K562 treated with DMSO at 1 percent for 12 hours (cell line): Measurements from ENCODE around the gene ARHGEF17. TPM values are rescaled to one million over a fixed set of nuclear protein-coding genes. Genes with fewer than 3 reads are reported as not detected.

Source experiments
- total RNA-seq: library from RNA; unstranded; fragments of 300-600 nt; gene quantifications from 2 replicates; pipeline ENCODE4 v1.2.3, GENCODE V29; 2022; ENCODE audit not compliant: insufficient read depth

ARHGEF17 gene
- 0.15 TPM in 1 of 2 replicates, not detected in the other for total RNA-seq

GRCh38 chr11:73308003-73308960 is at the start of gene ARHGEF17:
Gene ARHGEF17 (plus strand): TSS chr11:73308276. CDS start chr11:73308639, 363 bp downstream.

DNA sequence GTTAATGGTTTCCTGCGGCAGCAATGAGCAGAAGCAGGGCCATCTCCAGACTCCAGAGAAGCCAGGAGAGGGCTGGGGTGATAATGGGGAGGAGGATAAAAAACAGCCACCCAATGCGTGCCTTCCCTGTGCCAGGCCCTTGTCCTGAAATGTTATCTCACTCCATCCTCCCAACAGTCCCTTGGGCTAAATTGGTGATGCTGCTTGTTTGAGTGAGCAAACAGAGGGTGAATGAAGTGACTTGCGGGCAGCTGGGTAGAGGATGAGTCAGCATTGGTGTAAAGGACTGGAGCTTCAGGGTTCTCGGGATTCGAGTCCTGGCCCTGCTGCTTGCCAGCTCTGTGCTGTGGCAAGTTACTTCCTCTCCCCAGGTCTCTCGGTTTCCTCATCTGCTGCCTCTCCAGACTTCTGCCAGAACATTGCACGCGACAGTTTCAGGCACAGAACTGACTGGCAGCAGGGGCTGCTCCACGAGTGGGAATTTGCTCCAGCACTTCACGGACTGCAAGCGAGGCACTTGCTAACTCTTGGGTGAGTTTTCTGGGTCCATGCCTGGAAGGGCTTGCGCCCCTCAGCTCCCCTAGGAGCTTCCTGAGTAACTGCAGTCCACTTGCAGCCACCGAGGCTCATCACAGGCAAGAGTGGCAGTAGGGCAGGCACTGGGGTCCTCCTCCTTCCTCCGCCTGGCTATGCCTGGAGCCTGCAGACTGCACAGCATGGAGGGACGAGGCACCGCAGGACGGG is 36.0 kb upstream of the ARHGEF17 start, which contains the start of gene P2RY6:
TSS of gene P2RY6 (plus strand) at position 403 of the 744 bp plus-strand sequence. CDS start 24,181 bp downstream, outside the sequence.

DNA sequence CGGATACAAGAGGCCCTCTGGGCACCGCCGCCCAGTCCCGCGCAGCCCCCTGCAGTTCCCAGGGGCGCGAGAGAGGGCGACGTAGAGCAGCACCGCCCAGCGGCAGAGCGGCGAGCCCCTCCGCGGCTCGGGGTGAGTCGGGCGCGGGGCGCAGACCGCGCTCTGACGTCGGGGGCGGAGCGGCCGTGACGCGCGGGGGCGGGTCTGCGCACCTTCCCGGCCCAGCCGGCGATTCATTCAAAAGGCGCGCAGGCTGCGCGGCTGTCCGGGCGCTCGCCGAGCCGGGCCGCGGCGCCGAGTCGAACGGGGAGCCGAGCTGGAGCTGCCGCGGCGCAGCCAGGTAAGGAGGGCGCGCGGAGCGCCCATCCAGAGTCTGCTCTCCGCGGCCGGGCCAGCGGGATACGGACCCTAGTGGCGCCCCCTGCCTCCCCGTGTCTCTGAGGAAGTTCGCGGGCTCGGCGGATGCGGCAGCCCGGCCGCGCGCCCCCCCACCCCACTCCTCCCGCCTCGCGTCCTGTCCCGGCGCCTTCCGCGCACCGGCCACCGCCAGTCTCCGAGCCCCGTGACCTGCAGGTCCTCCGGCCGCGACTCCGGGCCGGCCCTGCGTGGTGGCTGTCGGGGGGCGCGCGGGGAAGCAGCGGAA is 68.2 kb downstream of the ARHGEF17 start, which contains the start of gene RELT:
TSS of gene RELT (plus strand) at position 240 of the 643 bp plus-strand sequence. CDS start 12,738 bp downstream, outside the sequence.

Other genes with a start within 250 kb of the ARHGEF17 start
- gene FCHSD2, start 166.0 kb upstream of the ARHGEF17 start, total RNA-seq: 4.8 and 13.5 TPM in 2 replicates
- not detected in 2 replicates for gene P2RY2, start 90.0 kb upstream of the ARHGEF17 start, total RNA-seq
- gene P2RY6, start 35.9 kb upstream of the ARHGEF17 start, total RNA-seq: not detected in 2 replicates
- gene RELT, start 68.1 kb downstream of the ARHGEF17 start, total RNA-seq: 14.9 and 18.1 TPM in 2 replicates